D721Med (cell line): ENCODE measurements around the gene GTF2I.
"Not testable (repeated sequence)": the region's sequence is repeated elsewhere in the genome, so short reads cannot be mapped to it uniquely, and the experiment has no call there.

Experiments
- DNase-seq: peaks from one replicate; pipeline ENCODE4 v3.0.0; 2011; ENCODE audit warnings: low spot score; ENCODE audit not compliant: insufficient read length
- FAIRE-seq: peaks from 2 replicates; lab custom pipeline; 2011; peaks lifted over from hg19 to GRCh38; lab: Jason Lieb, UNC
- CTCF ChIP-seq: IDR thresholded peaks from 2 replicates; pipeline ENCODE4 v1.5.1; 2012; ENCODE audit warnings: mild to moderate bottlenecking, control low read depth; ENCODE audit not compliant: insufficient read depth; ENCODE audit errors: missing control alignments

Gene GTF2I

GRCh38 chr7:74623135-74623534 lies 34.4 kb upstream of the GTF2I start:
- TF ChIP-seq CTCF: no peak
- DNase-seq (no peak), FAIRE-seq (no peak)

- no peak for DNase-seq
- FAIRE-seq: no peak
- no peak for TF ChIP-seq CTCF
Observed at GRCh38 chr7:74625446-74625845, 32.1 kb upstream of the GTF2I start.

GRCh38 chr7:74627661-74628411 lies 29.7 kb upstream of the GTF2I start:
- FAIRE-seq: peak; percentile 85
- TF ChIP-seq CTCF: no peak
- no peak for DNase-seq

- no peak for TF ChIP-seq CTCF
- FAIRE-seq (no peak), DNase-seq (no peak)
Observed at GRCh38 chr7:74632505-74632904, 25.0 kb upstream of the GTF2I start.

GRCh38 chr7:74633451-74633921 lies 24.0 kb upstream of the GTF2I start:
- no peak for TF ChIP-seq CTCF
- FAIRE-seq (no peak), DNase-seq (no peak)

- no peak for DNase-seq
- TF ChIP-seq CTCF: no peak
- no peak for FAIRE-seq
Observed at GRCh38 chr7:74637745-74638144, 19.8 kb upstream of the GTF2I start.

- not testable (repeated sequence) for DNase-seq, FAIRE-seq
Observed at GRCh38 chr7:74650055-74650454, 7.5 kb upstream of the GTF2I start.

- not testable (repeated sequence) for DNase-seq, FAIRE-seq
Observed at GRCh38 chr7:74650493-74651132, 6.9 kb upstream of the GTF2I start.

GRCh38 chr7:74651133-74651504 lies 6.4 kb upstream of the GTF2I start:
- not testable (repeated sequence) for DNase-seq, FAIRE-seq
